Keratinocyte (primary cell): ENCODE results near the gene RBPJL. TPM values are rescaled to one million over a fixed set of nuclear protein-coding genes. Genes with fewer than 3 reads are reported as not detected.

Experiments
- DNase-seq: peaks from one replicate; pipeline ENCODE4 v3.0.0-alpha.2; 2011; ENCODE audit warnings: low read depth, missing footprints, low spot score
- FAIRE-seq: peaks from 2 replicates; lab custom pipeline; 2011; peaks lifted over from hg19 to GRCh38; lab: Jason Lieb, UNC
- H2AFZ ChIP-seq: 2 replicates; pipeline ENCODE4 v1.6.0; 2012; ENCODE audit warnings: low read length, control low read depth, inconsistent platforms; ENCODE audit not compliant: control insufficient read depth
- H3K27ac ChIP-seq: 2 replicates; pipeline ENCODE4 v1.5.1; 2011; ENCODE audit warnings: low read length; ENCODE audit not compliant: control insufficient read depth, insufficient read depth
- H3K27me3 ChIP-seq: 3 replicates; pipeline ENCODE4 v1.6.0; 2011; ENCODE audit warnings: low read length; ENCODE audit not compliant: control insufficient read depth, insufficient read depth; ENCODE audit errors: extremely low read depth
- H3K36me3 ChIP-seq, 2 experiments: 2 replicates in 1 of 2; 3 replicates in 1 of 2; pipeline ENCODE4 v1.5.1; 2011; ENCODE audit warnings: low read length in 2 of 2, mild to moderate bottlenecking in 1 of 2; ENCODE audit not compliant: control insufficient read depth in 2 of 2, insufficient read depth in 2 of 2; ENCODE audit errors: extremely low read depth in 1 of 2
- H3K4me1 ChIP-seq: 3 replicates; pipeline ENCODE4 v1.5.1; 2011; ENCODE audit warnings: low read length; ENCODE audit not compliant: control insufficient read depth, insufficient read depth; ENCODE audit errors: extremely low read depth
- H3K4me2 ChIP-seq: 3 replicates; pipeline ENCODE4 v1.6.0; 2011; ENCODE audit warnings: low read depth, low read length; ENCODE audit not compliant: control insufficient read depth, insufficient read depth; ENCODE audit errors: extremely low read depth
- H3K4me3 ChIP-seq, 3 experiments: fragments of 200-600 bp in 1 of 3; sonication (generic) in 1 of 3; 2 replicates in 2 of 3; 3 replicates in 1 of 3; pipeline ENCODE4 v1.5.1; 2011 to 2016; ENCODE audit warnings: low read length in 3 of 3, mild to moderate bottlenecking in 3 of 3, control low read depth in 2 of 3, inconsistent platforms in 1 of 3, low read depth in 1 of 3, mixed read lengths in 1 of 3, mixed run types in 1 of 3, moderate library complexity in 1 of 3; ENCODE audit not compliant: control insufficient read depth in 2 of 3, insufficient read depth in 2 of 3; ENCODE audit errors: extremely low read depth in 1 of 3
- H3K79me2 ChIP-seq: 2 replicates; pipeline ENCODE4 v1.6.0; 2012; ENCODE audit warnings: low read length; ENCODE audit not compliant: control insufficient read depth, insufficient read depth
- H3K9ac ChIP-seq: 3 replicates; pipeline ENCODE4 v1.6.0; 2011; ENCODE audit warnings: low read length; ENCODE audit not compliant: control insufficient read depth, insufficient read depth; ENCODE audit errors: extremely low read depth
- H3K9me1 ChIP-seq: 3 replicates; pipeline ENCODE4 v1.6.0; 2011; ENCODE audit warnings: low read length; ENCODE audit not compliant: control insufficient read depth, insufficient read depth; ENCODE audit errors: extremely low read depth
- H3K9me3 ChIP-seq: 2 replicates; pipeline ENCODE4 v1.5.1; 2012; ENCODE audit warnings: low read depth, low read length; ENCODE audit not compliant: control insufficient read depth
- H4K20me1 ChIP-seq: 3 replicates; pipeline ENCODE4 v1.6.0; 2011; ENCODE audit warnings: low read length; ENCODE audit not compliant: control insufficient read depth, insufficient read depth; ENCODE audit errors: extremely low read depth
- CTCF ChIP-seq, 3 experiments: IDR thresholded peaks in 1 of 3; conservative IDR thresholded peaks in 1 of 3; optimal IDR thresholded peaks in 1 of 3; 2 replicates in 2 of 3; 3 replicates in 1 of 3; pipeline versions ENCODE3 to v1.5.1; 2011; ENCODE audit warnings: low read length in 3 of 3, mild to moderate bottlenecking in 3 of 3, moderate library complexity in 2 of 3, control low read depth in 1 of 3, inconsistent platforms in 1 of 3; ENCODE audit not compliant: insufficient read depth in 2 of 3; ENCODE audit errors: extremely low read depth in 1 of 3
- EZH2 ChIP-seq: IDR thresholded peaks from one replicate; pipeline ENCODE4 v1.6.1; 2012; ENCODE audit warnings: inconsistent platforms, mild to moderate bottlenecking, low read length, moderate library complexity
- dilution Hi-C: fragments of 300-500 bp; cut with MboI; formaldehyde crosslinking; loops from one replicate; pipeline ENCODE4 v1.7.0; 2020; ENCODE audit warnings: low sequenced_read_pairs; ENCODE audit not compliant: extremely low pct_ligation_motif_present
- polyA plus RNA-seq, 5 experiments: library from polyadenylated mRNA; depleted of rRNA in 3 of 5; stranded (reverse) in 3 of 5; stranded (forward) in 1 of 5; unstranded in 1 of 5; fragments of >200 nt; gene quantifications; 1 replicate in 1 of 5; 2 replicates in 3 of 5; 3 replicates in 1 of 5; pipeline versions ENCODE4 v1.2.1 to v1.2.3, GENCODE V29; 2011 to 2012; ENCODE audit warnings: missing spikeins in 2 of 5, low read depth in 1 of 5, low replicate concordance in 1 of 5

Gene RBPJL
- polyA plus RNA-seq, 1 donor (not counting 4 experiments of a cell fraction or from before 2014, with no cell fraction given): not detected

DNA sequence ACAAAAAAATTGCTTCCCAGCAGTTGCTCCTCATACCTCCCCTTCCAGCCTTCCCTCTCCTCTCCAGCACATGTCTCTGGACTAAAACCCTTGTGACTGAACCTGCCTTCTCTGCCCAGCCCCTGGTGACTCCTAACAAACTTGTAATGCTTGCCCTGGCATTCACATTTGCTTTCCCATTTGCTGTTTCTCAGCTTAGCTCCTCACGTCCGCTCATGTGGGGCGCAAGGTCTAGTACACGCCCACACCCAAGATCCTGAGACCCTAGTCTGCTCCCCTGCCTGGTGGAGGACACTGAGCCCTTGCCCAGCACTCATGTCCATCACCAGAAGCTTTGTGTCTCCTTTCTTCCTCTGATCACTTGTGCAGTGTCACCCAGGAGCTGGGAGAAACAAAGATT lies 18.3 kb upstream of the RBPJL start:
- no peak overlapping the region for H3K4me3 ChIP-seq
- H3K27ac ChIP-seq: no peak overlapping the region
- H3K36me3 ChIP-seq: no peaks in the 10 kb centered on the region
- H3K27me3 ChIP-seq: peaks cover 15% of the 10 kb centered on the region
- H4K20me1 ChIP-seq: no peaks in the 10 kb centered on the region
- H2AFZ ChIP-seq: no peak overlapping the region
- no peak overlapping the region for H3K9ac ChIP-seq
- no peak for TF ChIP-seq CTCF (optimal IDR thresholded peaks at IDR 0.05 in 1 of 3, IDR thresholded peaks at IDR 0.05 in 1 of 3, conservative IDR thresholded peaks at IDR 0.05 in 1 of 3; ENCODE audit: extremely low read depth in 1 of 3, insufficient read depth in 2 of 3, low read length in 3 of 3)
- TF ChIP-seq EZH2: no peak
- no peaks in the 10 kb centered on the region for H3K79me2 ChIP-seq
- no peak overlapping the region for H3K4me2 ChIP-seq
- H3K9me1 ChIP-seq: no peaks in the 10 kb centered on the region
- peaks cover 7% of the 10 kb centered on the region for H3K4me1 ChIP-seq
- dilution Hi-C loops: no loop called here
- no peaks in the 10 kb centered on the region for H3K9me3 ChIP-seq
- no peak for DNase-seq
- no peak for FAIRE-seq

- no peaks in the 10 kb centered on the region for H4K20me1 ChIP-seq
- no peak overlapping the region for H3K4me3 ChIP-seq
- DNase-seq (no peak), FAIRE-seq (no peak)
- H3K79me2 ChIP-seq: no peaks in the 10 kb centered on the region
- H3K4me2 ChIP-seq: no peak overlapping the region
- peaks cover 15% of the 10 kb centered on the region for H3K27me3 ChIP-seq
- no peak overlapping the region for H2AFZ ChIP-seq
- H3K9ac ChIP-seq: no peak overlapping the region
- no peaks in the 10 kb centered on the region for H3K9me1 ChIP-seq
- H3K36me3 ChIP-seq: no peaks in the 10 kb centered on the region
- no peak overlapping the region for H3K27ac ChIP-seq
- H3K9me3 ChIP-seq: no peaks in the 10 kb centered on the region
- H3K4me1 ChIP-seq: peaks cover 3% of the 10 kb centered on the region
- dilution Hi-C loops: no loop called here
- TF ChIP-seq CTCF (optimal IDR thresholded peaks at IDR 0.05 in 1 of 3, IDR thresholded peaks at IDR 0.05 in 1 of 3, conservative IDR thresholded peaks at IDR 0.05 in 1 of 3; ENCODE audit: extremely low read depth in 1 of 3, insufficient read depth in 2 of 3, low read length in 3 of 3): no peak
- TF ChIP-seq EZH2: no peak
Measured at GRCh38 chr20:45288860-45289259, 17.8 kb upstream of the RBPJL start.
